Measurements from ENCODE around the gene CRACR2A.

DNA sequence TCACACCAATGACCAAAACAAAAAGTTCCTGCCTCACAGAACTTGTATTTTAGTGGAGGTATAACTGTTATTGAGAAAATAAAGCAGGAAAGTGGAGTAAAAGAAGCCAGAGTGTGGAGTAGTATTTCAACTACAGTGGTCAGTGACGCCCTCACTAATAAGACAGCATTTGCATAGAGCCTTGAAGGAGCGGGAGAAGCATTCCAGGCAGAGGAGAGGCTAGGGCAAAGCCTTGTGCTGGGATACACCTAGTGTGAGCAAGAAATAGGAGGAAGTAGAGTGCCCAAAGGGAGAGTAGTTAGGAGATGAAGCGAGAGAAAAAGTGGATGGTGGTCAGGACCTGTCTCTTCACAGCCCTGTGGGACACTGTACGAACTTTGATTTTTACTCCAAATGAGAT, 107.8 kb downstream of the CRACR2A start:
- TF ChIP-seq EZH2phosphoT487 (IDR thresholded peaks at IDR 0.05; ENCODE audit: borderline replicate concordance, low read depth, low read length) = no peak
- TF ChIP-seq, protein P1, sequence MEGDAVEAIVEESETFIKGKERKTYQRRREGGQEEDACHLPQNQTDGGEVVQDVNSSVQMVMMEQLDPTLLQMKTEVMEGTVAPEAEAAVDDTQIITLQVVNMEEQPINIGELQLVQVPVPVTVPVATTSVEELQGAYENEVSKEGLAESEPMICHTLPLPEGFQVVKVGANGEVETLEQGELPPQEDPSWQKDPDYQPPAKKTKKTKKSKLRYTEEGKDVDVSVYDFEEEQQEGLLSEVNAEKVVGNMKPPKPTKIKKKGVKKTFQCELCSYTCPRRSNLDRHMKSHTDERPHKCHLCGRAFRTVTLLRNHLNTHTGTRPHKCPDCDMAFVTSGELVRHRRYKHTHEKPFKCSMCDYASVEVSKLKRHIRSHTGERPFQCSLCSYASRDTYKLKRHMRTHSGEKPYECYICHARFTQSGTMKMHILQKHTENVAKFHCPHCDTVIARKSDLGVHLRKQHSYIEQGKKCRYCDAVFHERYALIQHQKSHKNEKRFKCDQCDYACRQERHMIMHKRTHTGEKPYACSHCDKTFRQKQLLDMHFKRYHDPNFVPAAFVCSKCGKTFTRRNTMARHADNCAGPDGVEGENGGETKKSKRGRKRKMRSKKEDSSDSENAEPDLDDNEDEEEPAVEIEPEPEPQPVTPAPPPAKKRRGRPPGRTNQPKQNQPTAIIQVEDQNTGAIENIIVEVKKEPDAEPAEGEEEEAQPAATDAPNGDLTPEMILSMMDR (conservative IDR thresholded peaks at IDR 0.05; ENCODE audit: low read length) = no peak
